K562 (cell line): ENCODE results near the gene RPS19. TPM values are rescaled to one million over a fixed set of nuclear protein-coding genes. Genes with fewer than 3 reads are reported as not detected.
A peak's percentile ranks its signal among the peaks of the same experiment; 100 is the strongest.

Experiments used
- ATAC-seq: fragments of 200-7000 bp; cut with Tn5 transposase; 3 replicates; pipeline ENCODE4 v1.9.1; 2020; ENCODE audit warnings: moderate library complexity
- BruUV-seq: library from RNA; stranded (reverse); fragments of 400-500 nt; replicated peaks from 2 replicates; lab custom pipeline; 2021; lab: Mats Ljungman, UMichigan
- CTCF ChIA-PET: fragments of 300-600 bp; formaldehyde crosslinking; extraction: SDS; loops from one replicate; lab custom pipeline; 2021; ENCODE audit warnings: low intra/inter-chr PET ratio; lab: Yijun Ruan, JAX
- POLR2A ChIA-PET: fragments of 300-600, 350-650 bp; sonication (Branson Sonifier 250); formaldehyde crosslinking; extraction: SDS; loops from one replicate; lab custom pipeline; 2021; ENCODE audit warnings: antibody characterized with exemption, inconsistent platforms; lab: Yijun Ruan, JAX
- DNase-seq, 4 experiments: peaks; one replicate each; pipeline versions ENCODE4 v3.0.0 to v3.0.0-alpha.2; 2011 to 2018; ENCODE audit warnings: low spot score in 3 of 4, mixed read lengths in 3 of 4; ENCODE audit errors: extremely low read depth in 1 of 4
- FAIRE-seq: peaks from 2 replicates; lab custom pipeline; 2011; peaks lifted over from hg19 to GRCh38; lab: Jason Lieb, UNC
- H2AFZ ChIP-seq: 2 replicates; pipeline ENCODE4 v1.6.0; 2011; ENCODE audit warnings: low read depth, low read length, control low read depth, inconsistent platforms
- H3K27ac ChIP-seq: fragments of 200-600 bp; 3 replicates; pipeline ENCODE4 v1.8.0; 2011; ENCODE audit warnings: low read depth, mild to moderate bottlenecking, control low read depth, inconsistent platforms, low read length, moderate library complexity, mixed read lengths; ENCODE audit errors: extremely low read depth
- H3K27me3 ChIP-seq, 2 experiments: fragments of 300-600 bp in 1 of 2; 2 replicates in 1 of 2; 3 replicates in 1 of 2; pipeline versions ENCODE4 v1.6.0 to v1.8.0; 2011; ENCODE audit warnings: inconsistent platforms in 2 of 2, low read length in 2 of 2, mild to moderate bottlenecking in 1 of 2, mixed read lengths in 1 of 2, moderate library complexity in 1 of 2; ENCODE audit not compliant: control insufficient read depth in 2 of 2, insufficient read depth in 2 of 2
- H3K36me3 ChIP-seq: fragments of 300-600 bp; 3 replicates; pipeline ENCODE4 v1.8.0; 2011; ENCODE audit warnings: mild to moderate bottlenecking, low read length, inconsistent platforms; ENCODE audit not compliant: control insufficient read depth, insufficient read depth
- H3K4me1 ChIP-seq, 2 experiments: fragments of 200-600 bp in 1 of 2; replicated peaks in 1 of 2; 2 replicates in 1 of 2; 3 replicates in 1 of 2; pipeline versions ENCODE4 v1.5.1 to v1.8.0; 2011; ENCODE audit warnings: inconsistent platforms in 2 of 2, low read length in 2 of 2, mild to moderate bottlenecking in 1 of 2, mixed read lengths in 1 of 2, moderate library complexity in 1 of 2; ENCODE audit not compliant: control insufficient read depth in 2 of 2, insufficient read depth in 2 of 2
- H3K4me2 ChIP-seq: 2 replicates; pipeline ENCODE4 v1.6.1; 2011; ENCODE audit warnings: low read length, control low read depth, inconsistent platforms, mixed read lengths; ENCODE audit not compliant: insufficient read depth
- H3K4me3 ChIP-seq: fragments of 200-600 bp; sonication (generic), shearing (Covaris generic); 2 replicates; pipeline ENCODE4 v1.5.1; 2016; ENCODE audit warnings: control low read depth, inconsistent platforms
- H3K79me2 ChIP-seq: fragments of 200-600 bp; 3 replicates; pipeline ENCODE4 v1.8.0; 2011; ENCODE audit warnings: low read length, inconsistent platforms; ENCODE audit not compliant: control insufficient read depth, insufficient read depth
- H3K9ac ChIP-seq, 2 experiments: 2 replicates each; pipeline versions ENCODE4 v1.6.0 to v1.6.1; 2011; ENCODE audit warnings: low read depth in 2 of 2, low read length in 2 of 2, control low read depth in 1 of 2, inconsistent platforms in 1 of 2, mild to moderate bottlenecking in 1 of 2, mixed read lengths in 1 of 2; ENCODE audit not compliant: insufficient read depth in 1 of 2
- H3K9me1 ChIP-seq: one replicate; pipeline ENCODE4 v1.6.0; 2011; ENCODE audit warnings: inconsistent platforms, mild to moderate bottlenecking, low read length, moderate library complexity; ENCODE audit not compliant: control insufficient read depth, insufficient read depth
- H3K9me3 ChIP-seq: replicated peaks from 2 replicates; pipeline ENCODE4 v1.5.1; 2011; ENCODE audit warnings: low read depth, low read length, inconsistent platforms; ENCODE audit not compliant: control insufficient read depth, insufficient read depth
- H4K20me1 ChIP-seq: replicated peaks from 2 replicates; pipeline ENCODE4 v1.6.1; 2011; ENCODE audit warnings: low read length, inconsistent platforms, mixed read lengths; ENCODE audit not compliant: control insufficient read depth, insufficient read depth
- EGR1 ChIP-seq: fragments of 450-650 bp; conservative IDR thresholded peaks from 2 replicates; pipeline ENCODE4 v1.6.1; 2017; ENCODE audit warnings: mild to moderate bottlenecking
- ESRRA ChIP-seq: fragments of 450-650 bp; IDR thresholded peaks from 2 replicates; pipeline ENCODE4 v1.6.1; 2014; ENCODE audit warnings: low read depth, mild to moderate bottlenecking, moderate library complexity, borderline replicate concordance
- HCFC1 ChIP-seq: IDR thresholded peaks from 2 replicates; pipeline ENCODE4 v1.6.1; 2012; ENCODE audit warnings: low read depth, low read length, improper control_type of control experiment
- HDGF ChIP-seq: fragments of 450-650 bp; IDR thresholded peaks from 2 replicates; pipeline ENCODE4 v1.6.1; 2016
- HEY1 ChIP-seq: fragments of 250-450 bp; sonication (Bioruptor Pico); IDR thresholded peaks from 2 replicates; pipeline ENCODE4 v1.5.0; 2020; ENCODE audit warnings: mild to moderate bottlenecking, moderate library complexity, borderline replicate concordance
- HMGN3 ChIP-seq: IDR thresholded peaks from 2 replicates; pipeline ENCODE4 v1.6.1; 2011; ENCODE audit warnings: borderline replicate concordance, low read depth, mild to moderate bottlenecking, mixed read lengths, low read length; ENCODE audit not compliant: insufficient read length; ENCODE audit errors: extremely low read depth
- KLF16 ChIP-seq: IDR thresholded peaks from 2 replicates; pipeline ENCODE4 v1.6.1; 2016; ENCODE audit warnings: antibody characterized with exemption
- POLR2B ChIP-seq: fragments of 450-650 bp; IDR thresholded peaks from 2 replicates; pipeline ENCODE4 v1.6.1; 2018; ENCODE audit warnings: low read depth; ENCODE audit not compliant: partially characterized antibody
- RBFOX2 ChIP-seq: fragments of 200-400 bp; formaldehyde crosslinking; IDR thresholded peaks from 2 replicates; pipeline ENCODE4 v1.6.1; 2017; ENCODE audit warnings: low read depth, mild to moderate bottlenecking, low read length, moderate library complexity
- ZBTB7A ChIP-seq: IDR thresholded peaks from 2 replicates; pipeline ENCODE4 v1.6.1; 2011; ENCODE audit warnings: low read depth, mild to moderate bottlenecking, low read length, moderate library complexity, borderline replicate concordance; ENCODE audit not compliant: control insufficient read depth
- ZNF695 ChIP-seq: fragments of 450-650 bp; formaldehyde crosslinking; IDR thresholded peaks from 2 replicates; pipeline ENCODE4 v1.4.0; 2020; ENCODE audit warnings: mild to moderate bottlenecking, moderate library complexity
- ZNF764 ChIP-seq: fragments of 250-450 bp; sonication (Bioruptor Pico); IDR thresholded peaks from 2 replicates; pipeline ENCODE4 v1.4.0; 2020; ENCODE audit warnings: low read depth, mild to moderate bottlenecking, moderate library complexity
- WGBS: fragments of 100-300 bp; shearing (Covaris generic); methylation state at CpG from one replicate; pipeline ENCODE4 v1.1.6; 2016; ENCODE audit warnings: low coverage, mixed read lengths; ENCODE audit not compliant: insufficient coverage; ENCODE audit errors: missing lambda C conversion rate; 5-methylcytosine and 5-hydroxymethylcytosine counted together
- in situ Hi-C: fragments of 300-500 bp; cut with MboI; formaldehyde crosslinking; loops from 4 replicates; pipeline ENCODE4 v1.15.0; 2018; ENCODE audit warnings: inconsistent platforms, mixed read lengths
- intact Hi-C: fragments of 100-400 bp; cut with micrococcal nuclease; formaldehyde crosslinking; loops from 2 replicates; pipeline ENCODE4 v1.14.2; 2022
- polyA plus RNA-seq, 8 experiments: library from polyadenylated mRNA; depleted of rRNA in 4 of 8; stranded (reverse) in 5 of 8; unstranded in 3 of 8; fragments of >200 nt; fragmentation: Nextera tagmentation in 2 of 8; fragmentation: Illumina TruSeq in 1 of 8; extraction: Ambion mirVana in 2 of 8; extraction: Trizol in 1 of 8; gene quantifications; 2 replicates each; pipeline versions ENCODE4 v1.2.1 to v1.2.3, GENCODE V29; 2011 to 2014; ENCODE audit warnings: inconsistent platforms in 1 of 8, missing spikeins in 1 of 8
- total RNA-seq, 7 experiments: library from RNA; depleted of rRNA in 6 of 7; stranded (reverse); fragments of >200 nt in 6 of 7; fragmentation: Illumina TruSeq in 2 of 7; extraction: Trizol in 2 of 7; gene quantifications; 2 replicates each; pipeline versions ENCODE4 v1.2.1 to v1.2.3, GENCODE V29; 2011 to 2021; ENCODE audit warnings: low replicate concordance in 1 of 7
- TF ChIP-seq, protein P1 (sequence below): fragments of 450-650 bp; formaldehyde crosslinking; IDR thresholded peaks from 2 replicates; pipeline ENCODE4 v1.4.0; 2022; ENCODE audit warnings: missing genetic modification characterization
- TF ChIP-seq, protein P2 (sequence below), 2 experiments: fragments of 200-800 bp in 1 of 2; sonication (Bioruptor generic) in 1 of 2; sonication (generic) in 1 of 2; formaldehyde crosslinking in 1 of 2; IDR thresholded peaks in 1 of 2; conservative IDR thresholded peaks in 1 of 2; 2 replicates each; pipeline versions ENCODE4 v1.5.0 to v1.6.1; 2016 to 2020; ENCODE audit warnings: missing compliant biosample characterization in 1 of 2, missing genetic modification characterization in 1 of 2, missing genetic modification reagents in 1 of 2

RPS19 gene
- total and polyA plus RNA-seq, 9 of the 15 experiments (the other 6 are each of a cell fraction or from before 2014, with no cell fraction given): 1,964 to 3,408 (median 2,747) TPM

DNA sequence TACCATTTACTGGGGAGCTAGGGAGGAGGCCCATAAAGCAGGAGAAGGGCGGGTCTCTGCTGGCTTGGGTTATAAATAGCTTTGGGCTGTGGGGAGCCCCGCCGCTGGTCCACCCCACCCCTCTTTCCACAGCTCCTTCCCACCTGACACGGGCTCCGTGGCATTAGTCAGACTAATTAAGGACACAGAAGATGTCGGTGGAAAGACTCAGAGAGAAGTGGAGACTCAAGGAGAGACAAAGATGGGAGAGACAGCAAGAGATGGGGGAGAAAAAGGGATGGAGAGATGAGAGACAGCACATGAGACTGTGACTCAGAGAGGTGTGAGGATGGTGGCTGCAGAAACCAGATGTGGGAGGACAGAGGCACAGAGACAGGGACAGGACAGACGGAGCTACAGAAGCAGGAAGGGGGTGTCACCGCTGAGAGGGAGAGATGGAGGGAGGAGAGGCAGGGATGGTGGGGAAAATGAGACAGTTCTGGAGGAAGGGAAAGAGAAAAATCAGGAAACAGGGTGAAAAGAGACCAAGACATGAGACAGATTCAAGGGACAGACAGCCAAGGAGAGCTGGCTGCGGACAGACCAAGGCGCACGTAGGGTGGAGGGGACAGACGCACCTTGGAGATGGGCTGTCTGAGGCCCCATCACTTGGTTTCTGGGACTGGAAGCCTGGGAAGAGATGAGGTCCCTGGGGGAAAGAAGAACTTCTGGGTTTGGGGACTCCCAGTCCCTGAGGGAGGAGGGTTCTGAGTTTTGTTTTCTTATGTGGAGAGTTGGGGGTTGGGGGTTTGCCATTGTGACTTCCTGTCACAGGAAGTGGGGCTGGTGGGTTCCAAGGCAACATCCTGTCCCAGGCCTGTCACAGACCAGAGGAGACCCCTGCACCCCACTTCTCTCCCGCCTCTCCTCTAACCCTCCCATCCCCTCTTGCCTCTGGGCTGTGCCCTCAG lies 27.0 kb downstream of the RPS19 start (continued):
- peak; percentile 21 for TF ChIP-seq POLR2B
- TF ChIP-seq, protein P1, sequence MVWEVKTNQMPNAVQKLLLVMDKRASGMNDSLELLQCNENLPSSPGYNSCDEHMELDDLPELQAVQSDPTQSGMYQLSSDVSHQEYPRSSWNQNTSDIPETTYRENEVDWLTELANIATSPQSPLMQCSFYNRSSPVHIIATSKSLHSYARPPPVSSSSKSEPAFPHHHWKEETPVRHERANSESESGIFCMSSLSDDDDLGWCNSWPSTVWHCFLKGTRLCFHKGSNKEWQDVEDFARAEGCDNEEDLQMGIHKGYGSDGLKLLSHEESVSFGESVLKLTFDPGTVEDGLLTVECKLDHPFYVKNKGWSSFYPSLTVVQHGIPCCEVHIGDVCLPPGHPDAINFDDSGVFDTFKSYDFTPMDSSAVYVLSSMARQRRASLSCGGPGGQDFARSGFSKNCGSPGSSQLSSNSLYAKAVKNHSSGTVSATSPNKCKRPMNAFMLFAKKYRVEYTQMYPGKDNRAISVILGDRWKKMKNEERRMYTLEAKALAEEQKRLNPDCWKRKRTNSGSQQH (CRISPR knock-in tag): peak; percentile 80; the same call in 1 of the 2 replicates
- peak; percentile 59; the same call in 1 of the 2 replicates for TF ChIP-seq HDGF

DNA sequence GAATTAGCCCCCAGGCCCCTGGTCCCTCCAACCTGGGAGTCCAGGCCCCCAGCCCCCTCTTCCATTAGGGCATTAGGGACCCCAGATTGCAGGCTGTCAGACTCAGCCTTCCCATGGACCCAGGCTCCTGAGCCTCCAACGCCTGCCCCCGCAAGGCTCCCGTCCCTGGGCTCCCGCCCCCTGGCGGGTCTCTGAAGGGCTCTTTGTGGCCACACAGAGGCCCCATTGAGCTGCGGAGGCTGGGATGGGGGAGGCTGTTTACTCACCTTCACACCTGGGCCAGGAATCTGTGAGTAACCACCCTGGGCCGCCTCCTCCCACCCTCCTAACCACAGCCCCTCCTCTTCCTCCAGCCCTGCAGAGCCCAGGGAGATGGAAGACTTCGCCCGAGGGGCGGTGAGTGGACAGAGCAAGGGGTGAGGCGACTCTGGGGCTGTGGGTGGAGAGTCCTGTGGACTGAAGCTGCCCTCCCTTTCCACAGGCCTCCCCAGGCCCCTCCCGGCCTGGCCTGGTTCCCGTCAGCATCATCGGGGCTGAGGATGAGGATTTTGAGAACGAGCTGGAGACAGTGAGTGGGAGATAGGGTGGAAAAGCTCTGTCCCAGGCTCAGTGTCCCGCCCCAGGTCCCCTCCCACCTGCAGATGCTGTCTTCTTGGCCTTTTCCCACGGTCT lies 27.8 kb downstream of the RPS19 start:
- 74% methylated on average over 9 of the region's 17 CpGs for WGBS
- no peaks in the 10 kb centered on the region for H3K9me1 ChIP-seq
- intact Hi-C loops: no loop called here
- ATAC-seq (no peak), FAIRE-seq (no peak), DNase-seq (no peak)
- H3K4me1 ChIP-seq: peaks cover 15 to 46% of the 10 kb centered on the region in 2 experiments; a peak in 4 of 5 replicates
- H3K27ac ChIP-seq: no peak overlapping the region
- H3K9me3 ChIP-seq: no peaks in the 10 kb centered on the region
- peaks cover 40% of the 10 kb centered on the region for H3K79me2 ChIP-seq
- in situ Hi-C loops: no loop called here
- CTCF ChIA-PET: no interaction called here
- H4K20me1 ChIP-seq: 0 out of 2 replicates have a peak, but pooled peaks cover 7% of the 10 kb centered on the region
- no peaks in the 10 kb centered on the region for H3K27me3 ChIP-seq
- peak overlapping the region in 1 of 2 experiments; percentile 65; a peak in 2 of 4 replicates for H3K9ac ChIP-seq
- H3K4me3 ChIP-seq: no peak overlapping the region
- BruUV-seq: no TSS peak
- H3K36me3 ChIP-seq: peaks cover 53% of the 10 kb centered on the region; the same call in 2 of the 3 replicates
- no peak overlapping the region for H3K4me2 ChIP-seq
- POLR2A ChIA-PET: interaction anchor here (0.5 to 0.6 kb wide), 2 partner anchors 11 to 695 kb away, joined by 3 read pairs; no protein-coding TSS in a partner anchor
- no peak overlapping the region for H2AFZ ChIP-seq
- TF ChIP-seq HEY1 (CRISPR knock-in tag) (no peak), ZBTB7A (peak; percentile 42; the same call in 1 of the 2 replicates), RBFOX2 (peak; percentile 51), ZNF695 (no peak), HMGN3 (no peak), HCFC1 (no peak), KLF16 (no peak), EGR1 (0 out of 2 replicates have a peak, but pooled peaks have one; percentile 5), ESRRA (no peak), ZNF764 (no peak)
- TF ChIP-seq, protein P2, sequence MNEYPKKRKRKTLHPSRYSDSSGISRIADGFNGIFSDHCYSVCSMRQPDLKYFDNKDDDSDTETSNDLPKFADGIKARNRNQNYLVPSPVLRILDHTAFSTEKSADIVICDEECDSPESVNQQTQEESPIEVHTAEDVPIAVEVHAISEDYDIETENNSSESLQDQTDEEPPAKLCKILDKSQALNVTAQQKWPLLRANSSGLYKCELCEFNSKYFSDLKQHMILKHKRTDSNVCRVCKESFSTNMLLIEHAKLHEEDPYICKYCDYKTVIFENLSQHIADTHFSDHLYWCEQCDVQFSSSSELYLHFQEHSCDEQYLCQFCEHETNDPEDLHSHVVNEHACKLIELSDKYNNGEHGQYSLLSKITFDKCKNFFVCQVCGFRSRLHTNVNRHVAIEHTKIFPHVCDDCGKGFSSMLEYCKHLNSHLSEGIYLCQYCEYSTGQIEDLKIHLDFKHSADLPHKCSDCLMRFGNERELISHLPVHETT (CRISPR knock-in tag; conservative IDR thresholded peaks at IDR 0.05 in 1 of 2, IDR thresholded peaks at IDR 0.05 in 1 of 2): no peak
